HG03025 (cell line): ENCODE results near the gene JAM3.
"Not testable (repeated sequence)": the region's sequence is repeated elsewhere in the genome, so short reads cannot be mapped to it uniquely, and the experiment has no call there.

Source experiments
- ATAC-seq: cut with Tn5 transposase; IDR thresholded peaks from one replicate; pipeline ENCODE4 v1.9.1; 2021; ENCODE audit warnings: mild to moderate bottlenecking, moderate library complexity; ENCODE audit not compliant: unreplicated experiment, low FRiP score

The JAM3 gene

GRCh38 chr11:134055029-134055428, 13.8 kb upstream of the JAM3 start:
- ATAC-seq, result no peak

GRCh38 chr11:134060316-134060715, 8.6 kb upstream of the JAM3 start:
- no peak for ATAC-seq

GRCh38 chr11:134062265-134063123, 6.4 kb upstream of the JAM3 start:
- ATAC-seq, result no peak

- no peak for ATAC-seq
Measured at GRCh38 chr11:134063124-134063495, 5.8 kb upstream of the JAM3 start.

GRCh38 chr11:134063991-134064747, 4.7 kb upstream of the JAM3 start:
- no peak for ATAC-seq

- no peak for ATAC-seq
Measured at GRCh38 chr11:134065381-134065780, 3.5 kb upstream of the JAM3 start.

- no peak for ATAC-seq
Measured at GRCh38 chr11:134066943-134067885, 1.7 kb upstream of the JAM3 start.

GRCh38 chr11:134069426-134070341, 812 bp downstream of the JAM3 start:
- no peak for ATAC-seq

GRCh38 chr11:134070342-134070845, 1.5 kb downstream of the JAM3 start:
- ATAC-seq, result no peak

- no peak for ATAC-seq
Measured at GRCh38 chr11:134071306-134071705, 2.4 kb downstream of the JAM3 start.

GRCh38 chr11:134071766-134072402, 3.0 kb downstream of the JAM3 start:
- ATAC-seq, result no peak

GRCh38 chr11:134072844-134073243, 4.0 kb downstream of the JAM3 start:
- no peak for ATAC-seq

- no peak for ATAC-seq
Measured at GRCh38 chr11:134074346-134074745, 5.5 kb downstream of the JAM3 start.

GRCh38 chr11:134074766-134075165, 5.9 kb downstream of the JAM3 start:
- no peak for ATAC-seq

GRCh38 chr11:134079317-134079716, 10.4 kb downstream of the JAM3 start:
- no peak for ATAC-seq

- not testable (repeated sequence) for ATAC-seq
Measured at GRCh38 chr11:134081258-134081657, 12.4 kb downstream of the JAM3 start.

- no peak for ATAC-seq
Measured at GRCh38 chr11:134082990-134083389, 14.1 kb downstream of the JAM3 start.

- no peak for ATAC-seq
Measured at GRCh38 chr11:134086376-134086775, 17.5 kb downstream of the JAM3 start.

GRCh38 chr11:134092006-134092405, 23.1 kb downstream of the JAM3 start:
- ATAC-seq, result not testable (repeated sequence)
